H1 (cell line): Measurements from ENCODE around the gene MLF2. TPM values are rescaled to one million over a fixed set of nuclear protein-coding genes. Genes with fewer than 3 reads are reported as not detected.

Experiments
- CTCF ChIA-PET: fragments of 300-600 bp; sonication (Branson Sonifier 250); formaldehyde crosslinking; loops from one replicate; lab custom pipeline; 2021; ENCODE audit not compliant: partially characterized antibody; lab: Charles Lee
- POLR2A ChIA-PET: fragments of 300-600 bp; sonication (Branson Sonifier 250); formaldehyde crosslinking; loops from one replicate; lab custom pipeline; 2021; ENCODE audit warnings: inconsistent platforms; ENCODE audit not compliant: partially characterized antibody; lab: Charles Lee
- DNase-seq, 2 experiments: peaks; one replicate each; pipeline versions ENCODE4 v3.0.0 to v3.0.0-alpha.2; 2010 to 2022; ENCODE audit warnings: low spot score in 2 of 2, low read depth in 1 of 2, mixed read lengths in 1 of 2
- FAIRE-seq: peaks from 2 replicates; lab custom pipeline; 2011; peaks lifted over from hg19 to GRCh38; lab: Jason Lieb, UNC
- H2AFZ ChIP-seq: 2 replicates; pipeline ENCODE4 v1.8.1; 2012; ENCODE audit warnings: low read length, inconsistent platforms
- H2AK5ac ChIP-seq: 2 replicates; pipeline ENCODE4 v1.6.1; 2013; ENCODE audit warnings: low read depth, low read length
- H2BK120ac ChIP-seq: replicated peaks from 2 replicates; pipeline ENCODE3; 2013; ENCODE audit warnings: low read depth, low read length, inconsistent platforms
- H2BK12ac ChIP-seq: 2 replicates; pipeline ENCODE4 v1.6.1; 2013; ENCODE audit warnings: low read depth, low read length
- H2BK15ac ChIP-seq: 2 replicates; pipeline ENCODE4 v1.6.1; 2013; ENCODE audit warnings: low read length
- H2BK20ac ChIP-seq: 2 replicates; pipeline ENCODE4 v1.6.1; 2013; ENCODE audit warnings: low read length
- H2BK5ac ChIP-seq: 2 replicates; pipeline ENCODE4 v1.6.1; 2013; ENCODE audit warnings: low read depth, low read length
- H3K14ac ChIP-seq: 2 replicates; pipeline ENCODE4 v1.6.1; 2013; ENCODE audit warnings: inconsistent platforms; ENCODE audit not compliant: insufficient read length
- H3K18ac ChIP-seq: 2 replicates; pipeline ENCODE4 v1.6.1; 2013; ENCODE audit warnings: low read length; ENCODE audit errors: extremely low read depth
- H3K23ac ChIP-seq: 2 replicates; pipeline ENCODE4 v1.6.1; 2013; ENCODE audit warnings: inconsistent platforms; ENCODE audit not compliant: insufficient read length
- H3K23me2 ChIP-seq: 2 replicates; pipeline ENCODE4 v1.6.1; 2013; ENCODE audit warnings: low read depth, low read length
- H3K27ac ChIP-seq: 2 replicates; pipeline ENCODE4 v1.6.1; 2011; ENCODE audit warnings: low read depth, low read length, inconsistent platforms
- H3K27me3 ChIP-seq, 4 experiments: replicated peaks in 1 of 4; 1 replicate in 1 of 4; 2 replicates in 3 of 4; pipeline versions ENCODE4 v1.6.1 to v1.8.1; 2011 to 2013; ENCODE audit warnings: low read length in 3 of 4, mild to moderate bottlenecking in 3 of 4, inconsistent platforms in 2 of 4, mixed read lengths in 2 of 4, moderate library complexity in 1 of 4; ENCODE audit not compliant: control insufficient read depth in 3 of 4, insufficient read depth in 3 of 4; ENCODE audit errors: extremely low read depth in 1 of 4
- H3K36me3 ChIP-seq, 4 experiments: 2 replicates each; pipeline versions ENCODE4 v1.6.1 to v1.8.1; 2011 to 2013; ENCODE audit warnings: mild to moderate bottlenecking in 4 of 4, low read length in 3 of 4, moderate library complexity in 2 of 4, control low read depth in 1 of 4, inconsistent platforms in 1 of 4; ENCODE audit not compliant: insufficient read depth in 4 of 4, control insufficient read depth in 2 of 4
- H3K4ac ChIP-seq: replicated peaks from 2 replicates; pipeline ENCODE3; 2013; ENCODE audit warnings: low read length, low read depth, mixed read lengths, inconsistent platforms; ENCODE audit not compliant: insufficient read length
- H3K4me1 ChIP-seq, 4 experiments: replicated peaks in 1 of 4; 1 replicate in 1 of 4; 2 replicates in 3 of 4; pipeline versions ENCODE4 v1.6.1 to v1.8.1; 2011 to 2013; ENCODE audit warnings: low read length in 3 of 4, inconsistent platforms in 2 of 4, mixed read lengths in 1 of 4; ENCODE audit not compliant: insufficient read depth in 4 of 4, control insufficient read depth in 3 of 4
- H3K4me2 ChIP-seq, 2 experiments: 2 replicates each; pipeline versions ENCODE4 v1.6.1 to v1.8.1; 2011 to 2013; ENCODE audit warnings: low read depth in 2 of 2, low read length in 2 of 2, control low read depth in 1 of 2, inconsistent platforms in 1 of 2, mild to moderate bottlenecking in 1 of 2; ENCODE audit not compliant: insufficient read depth in 1 of 2
- H3K4me3 ChIP-seq, 4 experiments: fragments of 200-600, 300-600 bp in 1 of 4; sonication (generic), shearing (Covaris generic), sonication (Bioruptor Twin) in 1 of 4; 2 replicates each; pipeline versions ENCODE4 v1.5.1 to v1.8.1; 2011 to 2016; ENCODE audit warnings: low read length in 4 of 4, low read depth in 3 of 4, control low read depth in 2 of 4, inconsistent platforms in 2 of 4, mild to moderate bottlenecking in 2 of 4, mixed read lengths in 1 of 4, moderate library complexity in 1 of 4; ENCODE audit not compliant: insufficient read depth in 2 of 4; ENCODE audit errors: extremely low read depth in 1 of 4
- H3K56ac ChIP-seq: replicated peaks from 2 replicates; pipeline ENCODE3; 2013; ENCODE audit warnings: low read depth, mild to moderate bottlenecking, mixed read lengths, low read length, inconsistent platforms; ENCODE audit not compliant: insufficient read length
- H3K79me1 ChIP-seq: 2 replicates; pipeline ENCODE4 v1.6.1; 2013; ENCODE audit warnings: low read depth, low read length, control low read depth
- H3K79me2 ChIP-seq, 2 experiments: 2 replicates each; pipeline versions ENCODE4 v1.6.1 to v1.8.1; 2012 to 2013; ENCODE audit warnings: low read length in 2 of 2, mild to moderate bottlenecking in 2 of 2, inconsistent platforms in 1 of 2; ENCODE audit not compliant: insufficient read depth in 2 of 2, control insufficient read depth in 1 of 2
- H3K9ac ChIP-seq, 4 experiments: replicated peaks in 1 of 4; 1 replicate in 1 of 4; 2 replicates in 3 of 4; pipeline versions ENCODE4 v1.6.1 to v1.8.1; 2011 to 2013; ENCODE audit warnings: low read depth in 3 of 4, low read length in 3 of 4, control low read depth in 2 of 4, mild to moderate bottlenecking in 2 of 4, moderate library complexity in 2 of 4, inconsistent platforms in 1 of 4; ENCODE audit errors: extremely low read depth in 1 of 4
- H3K9me3 ChIP-seq, 2 experiments: 2 replicates each; pipeline versions ENCODE4 v1.6.1 to v1.8.1; 2012 to 2013; ENCODE audit warnings: mild to moderate bottlenecking in 2 of 2, moderate library complexity in 2 of 2, control low read depth in 1 of 2, inconsistent platforms in 1 of 2, low read depth in 1 of 2, low read length in 1 of 2, mixed read lengths in 1 of 2; ENCODE audit not compliant: insufficient read depth in 2 of 2
- H4K20me1 ChIP-seq, 2 experiments: replicated peaks in 1 of 2; 2 replicates each; pipeline versions ENCODE3 to v1.8.1; 2011 to 2013; ENCODE audit warnings: inconsistent platforms in 2 of 2, low read length in 2 of 2, mild to moderate bottlenecking in 1 of 2; ENCODE audit not compliant: insufficient read depth in 2 of 2, control insufficient read depth in 1 of 2
- H4K5ac ChIP-seq: 2 replicates; pipeline ENCODE4 v1.6.1; 2013; ENCODE audit warnings: low read length, low read depth, mixed read lengths, inconsistent platforms; ENCODE audit not compliant: insufficient read length
- H4K8ac ChIP-seq: 2 replicates; pipeline ENCODE4 v1.8.0; 2013; ENCODE audit warnings: mild to moderate bottlenecking, moderate library complexity, low read length, inconsistent platforms; ENCODE audit not compliant: insufficient read depth; ENCODE audit errors: extremely low read depth
- H4K91ac ChIP-seq: replicated peaks from 2 replicates; pipeline ENCODE3; 2013; ENCODE audit warnings: low read length, mixed read lengths, inconsistent platforms; ENCODE audit not compliant: insufficient read length
- EP300 ChIP-seq, 2 experiments: IDR thresholded peaks; 1 replicate in 1 of 2; 2 replicates in 1 of 2; pipeline ENCODE4 v1.6.1; 2011 to 2012; ENCODE audit warnings: low read depth in 2 of 2, low read length in 2 of 2, mild to moderate bottlenecking in 2 of 2, borderline replicate concordance in 1 of 2, inconsistent platforms in 1 of 2, moderate library complexity in 1 of 2
- EZH2 ChIP-seq: fragments of 200-600 bp; sonication (generic); IDR thresholded peaks from 2 replicates; pipeline ENCODE4 v1.7.1; 2012; ENCODE audit warnings: low read depth, mild to moderate bottlenecking, moderate library complexity, low read length, inconsistent platforms; ENCODE audit not compliant: severe bottlenecking
- FOSL1 ChIP-seq: IDR thresholded peaks from 2 replicates; pipeline ENCODE4 v1.6.1; 2011; ENCODE audit warnings: mild to moderate bottlenecking, low read depth, low read length, moderate library complexity; ENCODE audit not compliant: insufficient read depth
- SUZ12 ChIP-seq: fragments of 200-600 bp; sonication (generic); IDR thresholded peaks from 2 replicates; pipeline ENCODE4 v1.6.1; 2012; ENCODE audit warnings: mild to moderate bottlenecking, inconsistent platforms, low read length, moderate library complexity, mixed read lengths
- TBP ChIP-seq: IDR thresholded peaks from 2 replicates; pipeline ENCODE4 v1.6.1; 2011; ENCODE audit warnings: low read depth, low read length, improper control_type of control experiment
- WGBS, 2 experiments: shearing (Covaris generic) in 1 of 2; methylation state at CpG; one replicate each; pipeline versions ENCODE4 v1.1.6 to v1.1.7; 2013 to 2015; ENCODE audit warnings: low lambda C conversion rate in 2 of 2, mixed read lengths in 2 of 2, inconsistent platforms in 1 of 2, low coverage in 1 of 2, missing lambda C conversion rate in 1 of 2; ENCODE audit not compliant: insufficient replicate concordance in 2 of 2, insufficient coverage in 1 of 2, insufficient read length in 1 of 2; ENCODE audit errors: extremely low coverage in 1 of 2, missing lambda C conversion rate in 1 of 2; 5-methylcytosine and 5-hydroxymethylcytosine counted together
- polyA plus RNA-seq, 7 experiments: library from polyadenylated mRNA; depleted of rRNA in 3 of 7; stranded (reverse) in 5 of 7; unstranded in 2 of 7; fragments of >200 nt in 5 of 7; fragments of 200-250 nt in 2 of 7; gene quantifications; 1 replicate in 5 of 7; 2 replicates in 1 of 7; 4 replicates in 1 of 7; pipeline versions ENCODE4 v1.2.1 to v1.2.3, GENCODE V29; 2011 to 2013; ENCODE audit warnings: missing spikeins in 2 of 7, mixed read lengths in 2 of 7
- total RNA-seq: library from RNA; stranded (reverse); fragmentation: NEBNext Ultra II Directional; extraction: Animal tissue kit (Norgen Biotek cat#: 25700); gene quantifications from 2 replicates; pipeline ENCODE4 v1.2.1, GENCODE V29; 2021

MLF2 gene
- total and polyA plus RNA-seq, 2 of the 8 experiments (the other 6 are each of a cell fraction or from before 2014, with no cell fraction given) = 229 to 401 TPM

GRCh38 chr12:6751767-6752166 is 1.2 kb downstream of the MLF2 start:
- Histone ChIP-seq H4K91ac (no peak overlapping the region), H3K27me3 (no peaks in the 10 kb centered on the region), H2BK5ac (no peak overlapping the region), H2AFZ (no peak overlapping the region), H2AK5ac (no peak overlapping the region), H4K20me1 (peaks cover 2 to 13% of the 10 kb centered on the region in 2 experiments), H4K5ac (no peak overlapping the region)
- TF ChIP-seq TBP = no peak
- no peak for TF ChIP-seq FOSL1
- TF ChIP-seq EP300 (IDR thresholded peaks at IDR 0.05; ENCODE audit: borderline replicate concordance in 1 of 2, low read depth in 2 of 2, low read length in 2 of 2) = no peak
- no peak for TF ChIP-seq SUZ12
- TF ChIP-seq EZH2 = no peak
- TF ChIP-seq, all 59 proteins: peak for 0
- Histone ChIP-seq H2BK120ac (no peak overlapping the region), H3K4ac (no peak overlapping the region), H3K56ac (no peak overlapping the region), H3K9ac (peak overlapping the region in 2 of 4 experiments; percentile 0 to 74; a peak in 4 of 7 replicates), H3K14ac (no peak overlapping the region), H3K4me3 (peak overlapping the region; percentile 72 to 91 (median 88); a peak in 7 of 8 replicates), H3K23me2 (peaks cover 10% of the 10 kb centered on the region), H4K8ac (no peak overlapping the region), H3K27ac (no peak overlapping the region), H3K4me1 (peaks cover 0 to 4% (median 3%) of the 10 kb centered on the region in 4 experiments; a peak in 5 of 7 replicates), H3K9me3 (no peaks in the 10 kb centered on the region; a peak in 1 of 4 replicates), H3K36me3 (peaks cover 28 to 53% (median 48%) of the 10 kb centered on the region in 4 experiments), H3K18ac (no peak overlapping the region), H3K23ac (no peak overlapping the region), H2BK15ac (no peak overlapping the region), H3K79me2 (peaks cover 0 to 14% of the 10 kb centered on the region in 2 experiments; a peak in 2 of 4 replicates), H3K4me2 (peak overlapping the region; percentile 52 to 78), H2BK20ac (no peak overlapping the region), H2BK12ac (no peak overlapping the region), H3K79me1 (peaks cover 7% of the 10 kb centered on the region; the same call in 1 of the 2 replicates)
- ChIA-PET CTCF (interaction anchor here (1.2 to 16.3 kb wide), 13 partner anchors 11 to 133 kb away, joined by 3 to 427 read pairs (median 12); partner anchors contain the start of genes CD4, CDCA3, GNB3 and GPR162), POLR2A (interaction anchor here (0.9 to 7.0 kb wide), 21 partner anchors 9 to 217 kb away, joined by 3 to 151 read pairs (median 11); partner anchors contain the start of genes COPS7A, GAPDH, GNB3 and GPR162)
- DNase-seq (no peak), FAIRE-seq (no peak)
- 92% methylated on average over 7 of the region's 7 CpGs; no CpG with 5 or more reads in 1 of the 2 experiments for WGBS, 2 experiments
